Kidney (tissue), 14 donors: ENCODE measurements around the gene OR51V1. TPM values are rescaled to one million over a fixed set of nuclear protein-coding genes. Genes with fewer than 3 reads are reported as not detected.

Source experiments
- DNase-seq, 5 donors: peaks; one replicate each; pipeline ENCODE4 v3.0.0-alpha.2; 2013 to 2020
- FAIRE-seq: peaks from 2 replicates; lab custom pipeline; 2012; peaks lifted over from hg19 to GRCh38; lab: Jason Lieb, UNC
- H3K27ac ChIP-seq, 2 donors: one replicate each; pipeline ENCODE4 v1.7.0; 2013; ENCODE audit warnings: low read depth in 2 of 2, low read length in 2 of 2, inconsistent platforms in 1 of 2
- H3K27me3 ChIP-seq: one replicate; pipeline ENCODE4 v1.7.1; 2013; ENCODE audit warnings: low read length, inconsistent platforms; ENCODE audit not compliant: control insufficient read depth, insufficient read depth
- H3K36me3 ChIP-seq, 3 donors: one replicate each; pipeline versions ENCODE4 v1.7.0 to v1.7.1; 2013; ENCODE audit warnings: low read length in 3 of 3, control low read depth in 1 of 3, inconsistent platforms in 1 of 3; ENCODE audit not compliant: insufficient read depth in 3 of 3, control insufficient read depth in 2 of 3
- H3K4me1 ChIP-seq, 3 donors: one replicate each; pipeline versions ENCODE4 v1.7.0 to v1.7.1; 2013; ENCODE audit warnings: low read length in 3 of 3, inconsistent platforms in 1 of 3, low read depth in 1 of 3; ENCODE audit not compliant: control insufficient read depth in 2 of 3, insufficient read depth in 2 of 3
- H3K4me3 ChIP-seq, 3 donors: one replicate each; pipeline versions ENCODE4 v1.7.0 to v1.8.1; 2013; ENCODE audit warnings: low read length in 3 of 3, control low read depth in 1 of 3, inconsistent platforms in 1 of 3
- H3K9ac ChIP-seq, 3 donors: one replicate each; pipeline versions ENCODE4 v1.7.0 to v1.7.1; 2013; ENCODE audit warnings: low read length in 3 of 3, control low read depth in 1 of 3, inconsistent platforms in 1 of 3
- H3K9me3 ChIP-seq, 3 donors: one replicate each; pipeline versions ENCODE4 v1.7.0 to v1.7.1; 2013; ENCODE audit warnings: low read length in 3 of 3, control low read depth in 1 of 3, inconsistent platforms in 1 of 3; ENCODE audit not compliant: control insufficient read depth in 2 of 3, insufficient read depth in 1 of 3
- intact Hi-C: fragments of 100-400 bp; cut with DNase I; formaldehyde crosslinking; loops from one replicate; pipeline ENCODE4 v1.11.1; 2022
- polyA plus RNA-seq: library from polyadenylated mRNA; stranded (reverse); fragments of 350-450 nt; fragmentation: Illumina TruSeq; extraction: RNeasy Lipid Tissue Mini Kit (QIAGEN cat#74804); gene quantifications from one replicate; pipeline ENCODE4 v1.2.3, GENCODE V29; 2014; ENCODE audit warnings: low read depth, low replicate concordance; ENCODE audit not compliant: insufficient read depth
- total RNA-seq: library from RNA; stranded (reverse); fragmentation: NEBNext Ultra II Directional; extraction: Animal tissue kit (Norgen Biotek cat#: 25700); gene quantifications from one replicate; pipeline ENCODE4 v1.2.1, GENCODE V29; 2021
- TF ChIP-seq, protein P1 (sequence below): IDR thresholded peaks from 3 replicates; pipeline ENCODE4 v1.5.1; 2012; ENCODE audit warnings: mild to moderate bottlenecking, moderate library complexity, borderline replicate concordance; ENCODE audit not compliant: insufficient read depth; ENCODE audit errors: extremely low read depth
- donor health status: control.
- donor health status: control.
- donor health status: control.
- donor health status: control.
- donor health status: control.
- donor health status: DM: yes; HTN: yes; CAD: no.
- donor health status: Normal renal cell carcinoma (clear cell type).

The OR51V1 gene
- total and polyA plus RNA-seq, 2 donors from 2014 or later = not detected

DNA sequence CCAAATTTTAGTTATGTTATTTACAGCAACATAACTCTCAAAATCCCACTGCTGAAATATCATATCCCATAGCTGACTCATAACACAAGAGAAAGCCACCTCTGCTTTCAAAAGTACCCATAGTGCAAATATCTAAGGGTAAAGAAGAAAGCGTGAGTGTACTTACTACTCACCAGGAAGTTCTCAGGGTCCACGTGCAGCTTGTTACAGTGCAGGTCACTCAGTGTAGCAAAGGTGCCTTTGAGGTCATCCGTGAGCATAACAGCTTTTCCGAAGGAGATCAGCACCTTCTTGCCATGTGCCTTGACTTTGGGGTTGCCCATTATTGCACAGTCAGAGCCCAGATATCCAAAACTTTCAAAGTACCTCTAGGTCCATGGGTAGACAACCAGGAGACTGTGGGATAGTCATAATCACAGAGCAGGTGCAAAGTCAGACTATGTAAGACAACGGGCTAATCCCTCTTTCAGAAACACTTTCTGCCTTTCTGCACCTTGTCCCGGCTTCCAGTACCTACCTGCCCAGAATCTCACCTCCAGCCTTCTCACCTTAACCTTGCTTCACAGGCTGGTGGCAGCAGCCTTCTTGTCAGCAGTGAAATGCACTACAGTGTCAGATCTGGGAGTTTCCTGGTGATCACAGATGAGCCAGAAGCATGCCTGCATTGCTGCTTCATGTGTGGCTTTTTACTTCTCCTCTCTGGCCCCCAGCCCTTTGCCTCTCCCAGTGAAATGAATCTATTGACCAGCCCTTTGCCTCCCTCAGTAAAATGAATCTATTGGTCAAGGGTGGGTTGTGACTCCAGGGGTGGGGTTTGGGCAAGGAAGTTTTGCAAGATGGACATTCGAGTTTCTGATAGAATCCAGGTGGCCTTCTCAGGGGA lies 42.7 kb upstream of the OR51V1 start:
- Histone ChIP-seq H3K27me3 (no peaks in the 10 kb centered on the region), H3K4me1 (no peaks in the 10 kb centered on the region), H3K27ac (no peak overlapping the region), H3K4me3 (no peak overlapping the region), H3K36me3 (no peaks in the 10 kb centered on the region), H3K9ac (no peak overlapping the region), H3K9me3 (no peaks in the 10 kb centered on the region)
- DNase-seq (no peak), FAIRE-seq (no peak)
- TF ChIP-seq, protein P1, sequence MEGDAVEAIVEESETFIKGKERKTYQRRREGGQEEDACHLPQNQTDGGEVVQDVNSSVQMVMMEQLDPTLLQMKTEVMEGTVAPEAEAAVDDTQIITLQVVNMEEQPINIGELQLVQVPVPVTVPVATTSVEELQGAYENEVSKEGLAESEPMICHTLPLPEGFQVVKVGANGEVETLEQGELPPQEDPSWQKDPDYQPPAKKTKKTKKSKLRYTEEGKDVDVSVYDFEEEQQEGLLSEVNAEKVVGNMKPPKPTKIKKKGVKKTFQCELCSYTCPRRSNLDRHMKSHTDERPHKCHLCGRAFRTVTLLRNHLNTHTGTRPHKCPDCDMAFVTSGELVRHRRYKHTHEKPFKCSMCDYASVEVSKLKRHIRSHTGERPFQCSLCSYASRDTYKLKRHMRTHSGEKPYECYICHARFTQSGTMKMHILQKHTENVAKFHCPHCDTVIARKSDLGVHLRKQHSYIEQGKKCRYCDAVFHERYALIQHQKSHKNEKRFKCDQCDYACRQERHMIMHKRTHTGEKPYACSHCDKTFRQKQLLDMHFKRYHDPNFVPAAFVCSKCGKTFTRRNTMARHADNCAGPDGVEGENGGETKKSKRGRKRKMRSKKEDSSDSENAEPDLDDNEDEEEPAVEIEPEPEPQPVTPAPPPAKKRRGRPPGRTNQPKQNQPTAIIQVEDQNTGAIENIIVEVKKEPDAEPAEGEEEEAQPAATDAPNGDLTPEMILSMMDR = no peak
- intact Hi-C loops = no loop called here

DNA sequence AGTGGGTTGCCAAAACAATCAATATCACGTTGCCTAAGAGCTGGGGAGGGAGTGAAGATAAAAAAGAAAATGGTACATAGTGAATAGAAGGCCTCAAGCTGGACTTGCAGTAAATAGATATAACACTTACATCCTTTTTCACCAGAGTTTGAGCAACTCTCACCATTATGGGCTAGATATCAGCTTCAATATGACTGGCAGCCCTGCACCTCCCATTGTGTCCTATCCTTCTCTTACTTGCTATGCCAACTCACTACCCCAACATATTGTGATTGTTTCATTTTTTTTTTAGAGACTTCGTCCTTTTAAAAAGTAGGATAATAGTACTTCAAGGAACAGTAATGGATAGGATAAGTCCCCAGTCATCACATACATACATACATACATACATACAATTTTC lies 41.7 kb upstream of the OR51V1 start:
- intact Hi-C loops = no loop called here
- H3K4me1 ChIP-seq = no peaks in the 10 kb centered on the region
- TF ChIP-seq, protein P1 = no peak
- no peak overlapping the region for H3K9ac ChIP-seq
- no peak overlapping the region for H3K4me3 ChIP-seq
- no peak overlapping the region for H3K27ac ChIP-seq
- no peaks in the 10 kb centered on the region for H3K36me3 ChIP-seq
- H3K27me3 ChIP-seq = no peaks in the 10 kb centered on the region
- FAIRE-seq (no peak), DNase-seq (no peak)
- H3K9me3 ChIP-seq = no peaks in the 10 kb centered on the region

DNA sequence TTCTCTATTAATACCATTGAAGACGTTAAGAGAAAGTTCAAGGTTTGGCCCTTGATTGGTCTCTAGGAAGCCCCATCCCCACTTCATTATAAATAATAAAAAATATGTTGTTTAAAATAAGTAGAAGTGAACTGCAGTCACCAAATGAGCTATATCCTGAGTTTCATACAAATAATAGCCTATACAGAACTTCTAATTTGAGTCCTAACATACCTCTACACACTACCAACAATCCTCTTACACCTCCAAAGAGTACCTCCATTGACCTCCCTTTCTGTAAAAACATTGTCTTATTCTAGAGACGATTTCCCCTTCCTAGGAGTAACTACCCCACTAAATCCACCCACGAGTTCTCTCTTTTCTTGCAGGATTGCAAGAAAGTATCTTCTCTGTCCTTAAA lies 41.0 kb upstream of the OR51V1 start:
- no peak for FAIRE-seq
- no peak overlapping the region for H3K9ac ChIP-seq

More for the DNA sequence above, 41.0 kb upstream of the OR51V1 start:
- Histone ChIP-seq H3K4me3 (no peak overlapping the region), H3K4me1 (no peaks in the 10 kb centered on the region), H3K36me3 (no peaks in the 10 kb centered on the region), H3K27me3 (no peaks in the 10 kb centered on the region), H3K27ac (no peak overlapping the region), H3K9me3 (no peaks in the 10 kb centered on the region)
- no peak for DNase-seq
- intact Hi-C loops = no loop called here
- TF ChIP-seq, protein P1 = no peak
